HL-60 (cell line): ENCODE data around the gene SPTB.

Source experiments
- DNase-seq, 2 experiments: peaks; one replicate each; pipeline ENCODE4 v3.0.0-alpha.2; 2010 to 2020; ENCODE audit warnings: low read depth in 1 of 2, low spot score in 1 of 2
- H3K27ac ChIP-seq: fragments of 250-450 bp; sonication (Bioruptor Pico); replicated peaks from 2 replicates; pipeline ENCODE4 v1.5.1; 2020; ENCODE audit warnings: mild to moderate bottlenecking, moderate library complexity
- H3K27me3 ChIP-seq: fragments of 250-450 bp; sonication (Bioruptor Pico); 2 replicates; pipeline ENCODE4 v1.5.1; 2021; ENCODE audit warnings: mild to moderate bottlenecking, moderate library complexity; ENCODE audit not compliant: insufficient read depth, poor library complexity, severe bottlenecking
- H3K4me3 ChIP-seq: replicated peaks from 2 replicates; pipeline ENCODE4 v1.5.1; 2011; ENCODE audit warnings: mild to moderate bottlenecking, control low read depth, low read length; ENCODE audit not compliant: insufficient read depth
- CTCF ChIP-seq: IDR thresholded peaks from one replicate; pipeline ENCODE4 v1.5.1; 2011; ENCODE audit warnings: low read length, control low read depth, inconsistent platforms; ENCODE audit not compliant: insufficient read depth
- GABPA ChIP-seq: IDR thresholded peaks from 2 replicates; pipeline ENCODE4 v1.6.1; 2012; ENCODE audit warnings: low read depth
- POLR2AphosphoS5 ChIP-seq: IDR thresholded peaks from 2 replicates; pipeline ENCODE4 v1.6.1; 2012; ENCODE audit warnings: low read depth
- SPI1 ChIP-seq: IDR thresholded peaks from 2 replicates; pipeline ENCODE4 v1.6.1; 2012; ENCODE audit warnings: low read depth, mild to moderate bottlenecking, borderline replicate concordance
- TF ChIP-seq, protein P1 (sequence below): IDR thresholded peaks from 2 replicates; pipeline ENCODE4 v1.6.1; 2012; ENCODE audit warnings: low read depth; ENCODE audit not compliant: insufficient replicate concordance

SPTB gene

DNA sequence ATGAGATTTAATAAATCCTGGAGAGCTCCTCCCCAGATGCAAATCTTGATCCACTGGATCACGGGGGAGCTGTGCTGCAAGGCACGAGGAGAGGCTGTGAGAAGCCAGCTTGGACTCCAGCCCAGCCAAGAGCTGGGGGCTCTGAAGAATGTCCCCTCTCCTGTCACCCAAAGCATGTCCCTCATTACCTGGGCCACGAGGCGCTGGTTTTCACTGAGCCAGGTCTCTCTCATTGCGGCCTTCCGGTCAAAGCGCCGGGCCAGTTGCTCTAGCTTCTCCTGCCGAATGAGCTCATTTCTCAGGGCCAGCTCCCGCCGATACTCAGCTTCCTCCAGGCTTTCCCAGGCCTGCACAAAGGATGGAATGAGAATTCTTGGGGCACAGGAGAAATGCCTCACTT is 83.3 kb downstream of the SPTB start:
- no peak for TF ChIP-seq POLR2AphosphoS5
- Histone ChIP-seq H3K27me3 (no peaks in the 10 kb centered on the region), H3K4me3 (no peak overlapping the region), H3K27ac (no peak overlapping the region)
- no peak for DNase-seq

GRCh38 chr14:64795921-64796320 is 83.8 kb downstream of the SPTB start:
- DNase-seq = no peak
- no peak for TF ChIP-seq SPI1
- no peak for TF ChIP-seq CTCF
- TF ChIP-seq POLR2AphosphoS5 = no peak
- TF ChIP-seq, protein P1, sequence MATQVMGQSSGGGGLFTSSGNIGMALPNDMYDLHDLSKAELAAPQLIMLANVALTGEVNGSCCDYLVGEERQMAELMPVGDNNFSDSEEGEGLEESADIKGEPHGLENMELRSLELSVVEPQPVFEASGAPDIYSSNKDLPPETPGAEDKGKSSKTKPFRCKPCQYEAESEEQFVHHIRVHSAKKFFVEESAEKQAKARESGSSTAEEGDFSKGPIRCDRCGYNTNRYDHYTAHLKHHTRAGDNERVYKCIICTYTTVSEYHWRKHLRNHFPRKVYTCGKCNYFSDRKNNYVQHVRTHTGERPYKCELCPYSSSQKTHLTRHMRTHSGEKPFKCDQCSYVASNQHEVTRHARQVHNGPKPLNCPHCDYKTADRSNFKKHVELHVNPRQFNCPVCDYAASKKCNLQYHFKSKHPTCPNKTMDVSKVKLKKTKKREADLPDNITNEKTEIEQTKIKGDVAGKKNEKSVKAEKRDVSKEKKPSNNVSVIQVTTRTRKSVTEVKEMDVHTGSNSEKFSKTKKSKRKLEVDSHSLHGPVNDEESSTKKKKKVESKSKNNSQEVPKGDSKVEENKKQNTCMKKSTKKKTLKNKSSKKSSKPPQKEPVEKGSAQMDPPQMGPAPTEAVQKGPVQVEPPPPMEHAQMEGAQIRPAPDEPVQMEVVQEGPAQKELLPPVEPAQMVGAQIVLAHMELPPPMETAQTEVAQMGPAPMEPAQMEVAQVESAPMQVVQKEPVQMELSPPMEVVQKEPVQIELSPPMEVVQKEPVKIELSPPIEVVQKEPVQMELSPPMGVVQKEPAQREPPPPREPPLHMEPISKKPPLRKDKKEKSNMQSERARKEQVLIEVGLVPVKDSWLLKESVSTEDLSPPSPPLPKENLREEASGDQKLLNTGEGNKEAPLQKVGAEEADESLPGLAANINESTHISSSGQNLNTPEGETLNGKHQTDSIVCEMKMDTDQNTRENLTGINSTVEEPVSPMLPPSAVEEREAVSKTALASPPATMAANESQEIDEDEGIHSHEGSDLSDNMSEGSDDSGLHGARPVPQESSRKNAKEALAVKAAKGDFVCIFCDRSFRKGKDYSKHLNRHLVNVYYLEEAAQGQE = no peak
- no peak for TF ChIP-seq GABPA
- H3K4me3 ChIP-seq = no peak overlapping the region
- H3K27me3 ChIP-seq = no peaks in the 10 kb centered on the region
- H3K27ac ChIP-seq = no peak overlapping the region

DNA sequence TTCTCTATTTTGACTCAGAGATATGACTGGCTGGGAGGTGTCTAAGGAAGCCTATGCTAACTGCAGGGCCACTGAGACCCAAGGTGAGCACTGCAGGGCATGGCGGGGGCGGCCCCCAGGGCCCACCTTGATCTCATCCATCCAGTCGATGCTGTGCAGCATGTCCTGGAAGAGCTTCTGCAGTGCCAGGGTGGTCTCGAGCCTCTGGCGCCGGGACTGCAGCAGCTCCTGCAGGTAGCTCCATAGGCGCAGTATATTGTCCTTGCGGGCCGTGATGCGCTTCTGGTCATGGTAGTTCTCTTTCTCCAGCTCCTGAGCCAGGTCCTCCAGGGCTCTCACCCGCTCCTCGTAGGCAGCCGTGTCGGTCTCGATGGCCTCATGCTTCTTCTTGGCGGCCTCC is 84.5 kb downstream of the SPTB start:
- Histone ChIP-seq H3K27me3 (no peaks in the 10 kb centered on the region), H3K27ac (no peak overlapping the region), H3K4me3 (no peak overlapping the region)
- no peak for DNase-seq
- TF ChIP-seq POLR2AphosphoS5 = no peak
- no peak for TF ChIP-seq SPI1
- no peak for TF ChIP-seq CTCF
- TF ChIP-seq, protein P1 = no peak
- no peak for TF ChIP-seq GABPA

GRCh38 chr14:64792871-64793560 is 86.7 kb downstream of the SPTB start:
- no peak for DNase-seq
- Histone ChIP-seq H3K27me3 (no peaks in the 10 kb centered on the region), H3K27ac (no peak overlapping the region), H3K4me3 (no peak overlapping the region)
- no peak for TF ChIP-seq CTCF
- no peak for TF ChIP-seq GABPA
- no peak for TF ChIP-seq POLR2AphosphoS5
- TF ChIP-seq, protein P1 = no peak
- no peak for TF ChIP-seq SPI1
